DLD1 (cell line): ENCODE data around the gene JADE1.

Experiments
- in situ Hi-C: cut with HindIII; loops from 2 replicates; pipeline ENCODE4 v1.10.0; 2017; ENCODE audit warnings: low sequenced_read_pairs

Gene JADE1

GRCh38 chr4:128868758-128869157, 59.3 kb downstream of the JADE1 start:
- in situ Hi-C loops, result no loop called here

- in situ Hi-C loops, result no loop called here
Observed at GRCh38 chr4:128869776-128870509, 60.4 kb downstream of the JADE1 start.

GRCh38 chr4:128871948-128872347, 62.4 kb downstream of the JADE1 start:
- in situ Hi-C loops, result no loop called here

GRCh38 chr4:128876200-128876599, 66.7 kb downstream of the JADE1 start:
- in situ Hi-C loops, result no loop called here

- in situ Hi-C loops, result no loop called here
Observed at GRCh38 chr4:128877934-128878333, 68.4 kb downstream of the JADE1 start.

- in situ Hi-C loops, result no loop called here
Observed at GRCh38 chr4:128879283-128879682, 69.8 kb downstream of the JADE1 start.

- in situ Hi-C loops, result no loop called here
Observed at GRCh38 chr4:128879971-128880370, 70.5 kb downstream of the JADE1 start.

GRCh38 chr4:128880662-128881061, 71.2 kb downstream of the JADE1 start:
- in situ Hi-C loops, result no loop called here

GRCh38 chr4:128904821-128905220, 95.3 kb downstream of the JADE1 start:
- in situ Hi-C loops, result no loop called here

GRCh38 chr4:128906581-128906980, 97.1 kb downstream of the JADE1 start:
- in situ Hi-C loops, result no loop called here

GRCh38 chr4:128907981-128908380, 98.5 kb downstream of the JADE1 start:
- in situ Hi-C loops, result no loop called here

GRCh38 chr4:128908735-128909134, 99.2 kb downstream of the JADE1 start:
- in situ Hi-C loops, result no loop called here

GRCh38 chr4:128913228-128913627, 103.7 kb downstream of the JADE1 start:
- in situ Hi-C loops, result no loop called here

GRCh38 chr4:128915544-128915943, 106.0 kb downstream of the JADE1 start:
- in situ Hi-C loops, result no loop called here

GRCh38 chr4:128916832-128917231, 107.3 kb downstream of the JADE1 start:
- in situ Hi-C loops, result no loop called here

- in situ Hi-C loops, result no loop called here
Observed at GRCh38 chr4:128917781-128918180, 108.3 kb downstream of the JADE1 start.

GRCh38 chr4:128921954-128922353, 112.5 kb downstream of the JADE1 start:
- in situ Hi-C loops, result no loop called here
